ENCODE results near the gene ACOT8.

DNA sequence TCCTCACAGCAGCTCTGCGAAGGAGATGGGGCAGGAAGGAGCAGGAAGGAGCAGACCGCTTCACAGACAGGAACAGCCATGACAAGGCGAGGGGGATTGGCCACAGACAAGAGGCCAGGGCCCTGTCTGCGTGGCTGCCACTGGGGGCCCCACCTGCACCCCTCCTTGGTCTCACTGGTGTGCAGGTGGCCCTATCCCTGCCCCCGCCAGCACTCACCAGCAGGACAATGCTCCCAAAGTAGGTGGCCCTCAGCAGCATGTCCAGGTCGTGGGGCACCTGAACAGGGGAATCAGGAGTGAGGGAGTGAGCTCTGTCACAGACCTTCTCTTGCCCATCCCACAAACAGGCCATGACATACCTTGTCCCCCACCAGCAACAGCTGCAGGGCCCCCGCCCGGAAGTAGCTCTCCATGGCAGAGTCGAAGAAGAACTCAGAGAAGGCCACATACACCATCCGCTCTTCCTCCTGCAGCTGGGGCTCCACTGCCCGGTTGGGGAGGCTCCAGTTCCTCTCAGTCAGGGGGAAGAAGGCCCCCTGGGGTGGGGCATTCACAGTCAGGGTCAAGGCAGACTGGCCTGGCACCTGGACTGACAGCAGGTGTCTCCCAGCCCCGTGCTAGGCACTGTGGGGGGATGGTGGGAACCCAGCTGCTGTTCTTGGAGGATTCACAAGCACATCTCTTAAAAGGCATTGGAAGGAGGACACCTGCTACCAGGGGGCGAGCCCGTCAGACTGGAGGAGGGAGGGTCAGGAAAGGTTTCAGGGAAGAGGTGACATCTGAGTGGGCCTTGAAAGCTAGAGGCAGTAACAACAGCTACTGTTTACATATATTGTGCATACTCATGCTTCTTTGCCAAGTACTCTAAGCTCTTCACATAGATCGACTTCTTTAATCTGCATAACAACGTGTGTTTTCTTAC lies 47.7 kb upstream of the ACOT8 start:
- TF ChIP-seq, protein P1, sequence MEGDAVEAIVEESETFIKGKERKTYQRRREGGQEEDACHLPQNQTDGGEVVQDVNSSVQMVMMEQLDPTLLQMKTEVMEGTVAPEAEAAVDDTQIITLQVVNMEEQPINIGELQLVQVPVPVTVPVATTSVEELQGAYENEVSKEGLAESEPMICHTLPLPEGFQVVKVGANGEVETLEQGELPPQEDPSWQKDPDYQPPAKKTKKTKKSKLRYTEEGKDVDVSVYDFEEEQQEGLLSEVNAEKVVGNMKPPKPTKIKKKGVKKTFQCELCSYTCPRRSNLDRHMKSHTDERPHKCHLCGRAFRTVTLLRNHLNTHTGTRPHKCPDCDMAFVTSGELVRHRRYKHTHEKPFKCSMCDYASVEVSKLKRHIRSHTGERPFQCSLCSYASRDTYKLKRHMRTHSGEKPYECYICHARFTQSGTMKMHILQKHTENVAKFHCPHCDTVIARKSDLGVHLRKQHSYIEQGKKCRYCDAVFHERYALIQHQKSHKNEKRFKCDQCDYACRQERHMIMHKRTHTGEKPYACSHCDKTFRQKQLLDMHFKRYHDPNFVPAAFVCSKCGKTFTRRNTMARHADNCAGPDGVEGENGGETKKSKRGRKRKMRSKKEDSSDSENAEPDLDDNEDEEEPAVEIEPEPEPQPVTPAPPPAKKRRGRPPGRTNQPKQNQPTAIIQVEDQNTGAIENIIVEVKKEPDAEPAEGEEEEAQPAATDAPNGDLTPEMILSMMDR (IDR thresholded peaks at IDR 0.05; ENCODE audit: low read depth, low read length) = no peak
- no peak for TF ChIP-seq EZH2phosphoT487 (IDR thresholded peaks at IDR 0.05; ENCODE audit: low read depth)
